Measurements from ENCODE around the gene TBCCD1.

The TBCCD1 gene

DNA sequence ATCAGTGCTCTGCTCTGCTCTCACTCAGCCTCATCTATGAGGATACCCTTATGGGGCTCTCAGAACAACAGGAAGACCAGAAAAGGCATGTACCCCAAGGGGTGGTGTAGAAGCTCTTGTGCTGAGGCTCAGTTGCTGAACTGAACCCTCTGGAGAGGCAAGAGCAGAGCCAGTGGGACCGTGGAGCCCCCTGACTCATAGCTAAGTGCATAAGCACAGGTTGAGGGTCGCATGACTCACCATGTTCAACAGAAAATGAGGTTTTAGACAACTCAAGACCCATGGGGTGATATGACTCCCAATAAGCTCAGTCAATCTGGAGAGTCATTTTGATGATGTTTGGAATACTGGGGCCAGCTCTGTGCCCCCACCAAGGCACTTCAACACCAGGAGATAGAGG, 60.3 kb downstream of the TBCCD1 start:
- H3K4me2 ChIP-seq (ENCODE audit: insufficient read depth, low read length) = no peak overlapping the region
- DNase-seq (no peak), ATAC-seq (ENCODE audit: insufficient read depth, low read depth) (no peak)
- H3K27ac ChIP-seq (ENCODE audit: low read length) = no peak overlapping the region
- H3K9ac ChIP-seq (ENCODE audit: low read depth, low read length) = no peak overlapping the region
- H2AFZ ChIP-seq (ENCODE audit: low read depth, low read length) = no peak overlapping the region
- peaks cover 10% of the 10 kb centered on the region for H3K27me3 ChIP-seq (ENCODE audit: insufficient read depth, low read length, poor library complexity)
- TF ChIP-seq, protein P1, sequence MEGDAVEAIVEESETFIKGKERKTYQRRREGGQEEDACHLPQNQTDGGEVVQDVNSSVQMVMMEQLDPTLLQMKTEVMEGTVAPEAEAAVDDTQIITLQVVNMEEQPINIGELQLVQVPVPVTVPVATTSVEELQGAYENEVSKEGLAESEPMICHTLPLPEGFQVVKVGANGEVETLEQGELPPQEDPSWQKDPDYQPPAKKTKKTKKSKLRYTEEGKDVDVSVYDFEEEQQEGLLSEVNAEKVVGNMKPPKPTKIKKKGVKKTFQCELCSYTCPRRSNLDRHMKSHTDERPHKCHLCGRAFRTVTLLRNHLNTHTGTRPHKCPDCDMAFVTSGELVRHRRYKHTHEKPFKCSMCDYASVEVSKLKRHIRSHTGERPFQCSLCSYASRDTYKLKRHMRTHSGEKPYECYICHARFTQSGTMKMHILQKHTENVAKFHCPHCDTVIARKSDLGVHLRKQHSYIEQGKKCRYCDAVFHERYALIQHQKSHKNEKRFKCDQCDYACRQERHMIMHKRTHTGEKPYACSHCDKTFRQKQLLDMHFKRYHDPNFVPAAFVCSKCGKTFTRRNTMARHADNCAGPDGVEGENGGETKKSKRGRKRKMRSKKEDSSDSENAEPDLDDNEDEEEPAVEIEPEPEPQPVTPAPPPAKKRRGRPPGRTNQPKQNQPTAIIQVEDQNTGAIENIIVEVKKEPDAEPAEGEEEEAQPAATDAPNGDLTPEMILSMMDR (IDR thresholded peaks at IDR 0.05; ENCODE audit: borderline replicate concordance, extremely low read depth, low read length, poor library complexity, severe bottlenecking) = no peak
- TF ChIP-seq EZH2 (IDR thresholded peaks at IDR 0.05; ENCODE audit: borderline replicate concordance, low read depth, low read length, severe bottlenecking) = no peak
- H3K4me3 ChIP-seq (ENCODE audit: low read depth in 1 of 2, low read length in 2 of 2) = no peak overlapping the region
- no peaks in the 10 kb centered on the region for H4K20me1 ChIP-seq (ENCODE audit: insufficient read depth, low read length)
- no peaks in the 10 kb centered on the region for H3K79me2 ChIP-seq (ENCODE audit: insufficient read depth, low read length)
- H3K9me3 ChIP-seq (ENCODE audit: insufficient read depth, low read length, severe bottlenecking) = no peaks in the 10 kb centered on the region
- no peaks in the 10 kb centered on the region for H3K36me3 ChIP-seq (ENCODE audit: insufficient read depth, low read length)
- no peaks in the 10 kb centered on the region for H3K4me1 ChIP-seq (ENCODE audit: insufficient read depth, low read length)

DNA sequence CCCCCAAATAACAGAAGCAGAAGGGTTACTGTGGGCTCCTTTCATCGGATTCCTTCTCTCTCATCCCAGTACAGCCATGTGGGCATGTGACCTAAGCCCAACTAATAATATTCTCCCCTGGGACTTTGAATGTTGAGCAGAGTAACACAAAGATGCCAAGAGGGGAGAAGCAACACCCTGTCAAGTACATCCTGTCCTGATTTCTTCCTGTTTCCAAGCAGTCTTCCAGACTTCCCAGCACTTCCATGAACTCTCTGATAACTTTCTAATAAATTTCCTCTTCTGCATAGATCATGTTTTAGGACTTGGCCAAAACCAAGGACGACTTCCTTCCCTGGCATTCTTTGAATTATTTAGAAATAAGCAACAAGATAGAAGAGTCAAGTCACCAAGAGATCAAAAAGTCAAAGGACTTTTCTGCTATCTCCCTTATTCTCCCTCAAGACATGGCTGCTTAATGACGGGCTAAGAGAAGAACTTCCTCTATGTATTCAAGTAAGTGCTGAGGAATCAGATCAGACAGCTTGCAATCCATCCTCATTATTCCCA, 60.9 kb downstream of the TBCCD1 start:
- no peak overlapping the region for H3K9ac ChIP-seq (ENCODE audit: low read depth, low read length)
- H2AFZ ChIP-seq (ENCODE audit: low read depth, low read length) = no peak overlapping the region
- no peaks in the 10 kb centered on the region for H3K4me1 ChIP-seq (ENCODE audit: insufficient read depth, low read length)
- no peak overlapping the region for H3K4me2 ChIP-seq (ENCODE audit: insufficient read depth, low read length)
- DNase-seq (no peak), ATAC-seq (ENCODE audit: insufficient read depth, low read depth) (no peak)
- no peak overlapping the region for H3K27ac ChIP-seq (ENCODE audit: low read length)
- H3K36me3 ChIP-seq (ENCODE audit: insufficient read depth, low read length) = no peaks in the 10 kb centered on the region
- H3K79me2 ChIP-seq (ENCODE audit: insufficient read depth, low read length) = no peaks in the 10 kb centered on the region
- H3K9me3 ChIP-seq (ENCODE audit: insufficient read depth, low read length, severe bottlenecking) = no peaks in the 10 kb centered on the region
- peaks cover 10% of the 10 kb centered on the region for H3K27me3 ChIP-seq (ENCODE audit: insufficient read depth, low read length, poor library complexity)
- H3K4me3 ChIP-seq (ENCODE audit: low read depth in 1 of 2, low read length in 2 of 2) = no peak overlapping the region
- H4K20me1 ChIP-seq (ENCODE audit: insufficient read depth, low read length) = no peaks in the 10 kb centered on the region
- TF ChIP-seq EZH2 (IDR thresholded peaks at IDR 0.05; ENCODE audit: borderline replicate concordance, low read depth, low read length, severe bottlenecking) = no peak
- TF ChIP-seq, protein P1 (IDR thresholded peaks at IDR 0.05; ENCODE audit: borderline replicate concordance, extremely low read depth, low read length, poor library complexity, severe bottlenecking) = no peak

- Histone ChIP-seq H2AFZ (ENCODE audit: low read depth, low read length) (no peak overlapping the region), H3K9ac (ENCODE audit: low read depth, low read length) (no peak overlapping the region), H3K36me3 (ENCODE audit: insufficient read depth, low read length) (no peaks in the 10 kb centered on the region), H3K4me1 (ENCODE audit: insufficient read depth, low read length) (no peaks in the 10 kb centered on the region), H4K20me1 (ENCODE audit: insufficient read depth, low read length) (no peaks in the 10 kb centered on the region), H3K27me3 (ENCODE audit: insufficient read depth, low read length, poor library complexity) (peaks cover 7% of the 10 kb centered on the region), H3K4me2 (ENCODE audit: insufficient read depth, low read length) (no peak overlapping the region), H3K4me3 (ENCODE audit: low read depth in 1 of 2, low read length in 2 of 2) (no peak overlapping the region), H3K9me3 (ENCODE audit: insufficient read depth, low read length, severe bottlenecking) (no peaks in the 10 kb centered on the region), H3K79me2 (ENCODE audit: insufficient read depth, low read length) (no peaks in the 10 kb centered on the region), H3K27ac (ENCODE audit: low read length) (no peak overlapping the region)
- no peak for TF ChIP-seq EZH2 (IDR thresholded peaks at IDR 0.05; ENCODE audit: borderline replicate concordance, low read depth, low read length, severe bottlenecking)
- TF ChIP-seq, protein P1 (IDR thresholded peaks at IDR 0.05; ENCODE audit: borderline replicate concordance, extremely low read depth, low read length, poor library complexity, severe bottlenecking) = no peak
- DNase-seq (no peak), ATAC-seq (ENCODE audit: insufficient read depth, low read depth) (0 out of 3 replicates have a peak, but pooled peaks have one; percentile 19)
These were observed 64.0 kb downstream of the TBCCD1 start for GRCh38 chr3:186502966-186503712.
